Measurements from ENCODE around the gene VCAN. TPM values are rescaled to one million over a fixed set of nuclear protein-coding genes. Genes with fewer than 3 reads are reported as not detected.
A peak's percentile ranks its signal among the peaks of the same experiment; 100 is the strongest.

The VCAN gene
- polyA plus RNA-seq, 2 of the 4 experiments (the other 2 are of a cell fraction), result 26.0 to 42.0 TPM

DNA sequence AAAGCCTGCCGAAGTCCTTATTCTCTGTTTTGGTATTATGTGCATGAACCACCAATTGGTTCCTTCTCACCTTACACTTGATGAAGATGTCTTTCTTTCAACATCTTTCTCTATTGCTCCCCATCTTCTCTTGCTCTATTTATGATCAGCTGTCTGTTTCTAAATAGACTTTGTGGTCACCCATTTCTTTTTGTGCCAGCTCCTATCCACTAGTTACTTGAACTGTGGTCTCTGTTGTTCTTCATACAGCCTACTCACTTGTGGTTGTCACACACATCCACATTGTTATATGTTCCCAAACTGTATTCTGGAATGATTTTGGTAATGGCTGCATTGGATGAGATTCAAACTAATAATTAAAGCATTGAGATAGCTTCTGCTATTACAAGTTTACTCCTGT, 11.4 kb downstream of the VCAN start:
- Histone ChIP-seq H3K4me3 (no peak overlapping the region), H3K4me1 (0 out of 3 replicates have a peak, but pooled peaks cover 4% of the 10 kb centered on the region), H3K4me2 (no peak overlapping the region), H3K27ac (no peak overlapping the region), H3K9me3 (no peaks in the 10 kb centered on the region)
- no peak for TF ChIP-seq CBX8 (IDR thresholded peaks at IDR 0.05)
- DNase-seq (ENCODE audit: low read depth in 1 of 2, low spot score in 1 of 2), result no peak
- ChIA-PET POLR2A (no interaction called here), CTCF (interaction anchor here (1.2 kb wide), 1 partner anchor 10 kb away, joined by 3 read pairs; no protein-coding TSS in a partner anchor)
- 21% methylated on average over 1 of the region's 1 CpG for WGBS (ENCODE audit: missing lambda C conversion rate)
- no peak for ATAC-seq
- FAIRE-seq, result no peak

GRCh38 chr5:83484294-83484693, 12.8 kb downstream of the VCAN start:
- Histone ChIP-seq H3K4me2 (no peak overlapping the region), H3K4me3 (no peak overlapping the region), H3K4me1 (peaks cover 15% of the 10 kb centered on the region; the same call in 2 of the 3 replicates), H3K27ac (no peak overlapping the region), H3K9me3 (no peaks in the 10 kb centered on the region)
- TF ChIP-seq, protein P1, sequence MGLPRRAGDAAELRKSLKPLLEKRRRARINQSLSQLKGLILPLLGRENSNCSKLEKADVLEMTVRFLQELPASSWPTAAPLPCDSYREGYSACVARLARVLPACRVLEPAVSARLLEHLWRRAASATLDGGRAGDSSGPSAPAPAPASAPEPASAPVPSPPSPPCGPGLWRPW (IDR thresholded peaks at IDR 0.05), result no peak
- TF ChIP-seq FOSL2 (IDR thresholded peaks at IDR 0.05) (no peak), FOSL2 (CRISPR knock-in tag; IDR thresholded peaks at IDR 0.05) (0 out of 2 replicates have a peak, but pooled peaks have one; percentile 14)
- ChIA-PET CTCF (no interaction called here), POLR2A (no interaction called here)
- DNase-seq (ENCODE audit: low read depth in 1 of 2, low spot score in 1 of 2) (no peak), FAIRE-seq (no peak), ATAC-seq (no peak)
- 17% methylated on average over 2 of the region's 2 CpGs for whole genome bisulfite sequencing (ENCODE audit: missing lambda C conversion rate)

DNA sequence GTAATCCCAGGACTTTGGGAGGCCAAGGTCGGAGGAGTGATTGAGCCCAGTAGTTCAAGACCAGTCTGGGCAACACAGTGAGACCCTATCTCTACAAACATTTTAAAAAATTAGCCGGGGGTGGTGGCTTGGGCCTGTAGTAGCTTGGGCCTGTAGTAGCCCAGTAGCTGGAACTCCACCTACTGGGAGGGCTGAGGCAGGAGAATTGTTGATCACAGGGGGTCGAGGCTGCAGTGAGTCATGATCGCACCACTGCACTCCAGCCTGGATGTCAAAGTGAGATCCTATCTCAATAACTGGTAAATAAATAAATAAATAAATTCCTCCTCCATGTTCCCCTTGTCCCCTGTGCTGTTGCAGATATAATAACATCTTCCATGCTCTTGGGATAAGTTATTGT, 14.3 kb downstream of the VCAN start:
- CTCF ChIA-PET, result no interaction called here
- H3K4me1 ChIP-seq, result peaks cover 15% of the 10 kb centered on the region; the same call in 2 of the 3 replicates
- no peak for TF ChIP-seq EHMT2 (IDR thresholded peaks at IDR 0.05; ENCODE audit: low read depth)
- no peak for TF ChIP-seq EP300 (IDR thresholded peaks at IDR 0.05)
- no peak for DNase-seq (ENCODE audit: low read depth in 1 of 2, low spot score in 1 of 2)
- no peak overlapping the region for H3K27ac ChIP-seq
- H3K4me3 ChIP-seq, result no peak overlapping the region
- POLR2A ChIA-PET, result no interaction called here
- H3K9me3 ChIP-seq, result no peaks in the 10 kb centered on the region
- no peak overlapping the region for H3K4me2 ChIP-seq
- ATAC-seq, result no peak
- 33% methylated on average over 4 of the region's 4 CpGs for WGBS (ENCODE audit: missing lambda C conversion rate)
- no peak for FAIRE-seq

DNA sequence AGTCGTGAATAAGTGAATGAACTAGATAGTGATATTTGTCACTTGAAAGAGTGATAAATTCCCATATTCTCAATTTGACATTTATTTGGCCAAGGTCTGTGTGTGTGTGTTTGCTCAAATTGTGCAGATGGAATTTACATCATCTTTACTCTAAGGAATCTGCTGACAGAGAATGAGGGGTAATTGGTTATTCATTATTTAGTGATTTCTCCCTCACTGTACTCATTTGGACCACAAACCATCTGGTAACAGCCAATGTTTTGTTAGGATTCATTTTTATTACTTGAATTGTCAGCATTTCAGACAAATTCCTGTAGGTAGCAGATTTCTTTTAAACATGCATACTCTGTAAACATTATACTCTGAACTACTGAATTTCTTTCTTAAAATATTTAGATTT, 15.6 kb downstream of the VCAN start:
- FAIRE-seq (no peak), ATAC-seq (no peak), DNase-seq (ENCODE audit: low read depth in 1 of 2, low spot score in 1 of 2) (no peak)
- no peaks in the 10 kb centered on the region for H3K9me3 ChIP-seq
- H3K27ac ChIP-seq, result no peak overlapping the region
- no peak overlapping the region for H3K4me3 ChIP-seq
- POLR2A ChIA-PET, result no interaction called here
- H3K4me2 ChIP-seq, result 0 out of 3 replicates have a peak overlapping the region, but pooled peaks have one; percentile 17
- CTCF ChIA-PET, result no interaction called here
- TF ChIP-seq SMC3 (IDR thresholded peaks at IDR 0.05) (no peak), ZFP36 (IDR thresholded peaks at IDR 0.05; ENCODE audit: borderline replicate concordance, partially characterized antibody) (no peak), FOSL2 (IDR thresholded peaks at IDR 0.05) (no peak), FOSL2 (CRISPR knock-in tag; IDR thresholded peaks at IDR 0.05) (no peak), HOXB5 (CRISPR knock-in tag; IDR thresholded peaks at IDR 0.05) (no peak), PBX3 (IDR thresholded peaks at IDR 0.05) (no peak), HOXB13 (CRISPR knock-in tag; IDR thresholded peaks at IDR 0.05; ENCODE audit: low read depth) (no peak), FOSB (CRISPR knock-in tag; IDR thresholded peaks at IDR 0.05) (no peak), CHD2 (IDR thresholded peaks at IDR 0.05; ENCODE audit: low read length, partially characterized antibody) (no peak), JUN (IDR thresholded peaks at IDR 0.05) (no peak), MYC (IDR thresholded peaks at IDR 0.05; ENCODE audit: borderline replicate concordance, low read length) (no peak), HDAC2 (IDR thresholded peaks at IDR 0.05) (no peak), E2F6 (IDR thresholded peaks at IDR 0.05; ENCODE audit: borderline replicate concordance, low read depth) (no peak), CBX8 (IDR thresholded peaks at IDR 0.05) (no peak), JUNB (IDR thresholded peaks at IDR 0.05) (no peak), MAZ (IDR thresholded peaks at IDR 0.05; ENCODE audit: borderline replicate concordance, low read depth, low read length) (no peak), CHD4 (IDR thresholded peaks at IDR 0.05; ENCODE audit: borderline replicate concordance) (no peak), HOXA7 (CRISPR knock-in tag; IDR thresholded peaks at IDR 0.05) (no peak), TFCP2L1 (CRISPR knock-in tag; IDR thresholded peaks at IDR 0.05) (no peak)
- TF ChIP-seq, protein P2, sequence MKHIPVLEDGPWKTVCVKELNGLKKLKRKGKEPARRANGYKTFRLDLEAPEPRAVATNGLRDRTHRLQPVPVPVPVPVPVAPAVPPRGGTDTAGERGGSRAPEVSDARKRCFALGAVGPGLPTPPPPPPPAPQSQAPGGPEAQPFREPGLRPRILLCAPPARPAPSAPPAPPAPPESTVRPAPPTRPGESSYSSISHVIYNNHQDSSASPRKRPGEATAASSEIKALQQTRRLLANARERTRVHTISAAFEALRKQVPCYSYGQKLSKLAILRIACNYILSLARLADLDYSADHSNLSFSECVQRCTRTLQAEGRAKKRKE (CRISPR knock-in tag; IDR thresholded peaks at IDR 0.05; ENCODE audit: low read depth), result no peak
- H3K4me1 ChIP-seq, result peaks cover 18% of the 10 kb centered on the region
- 21% methylated on average over 1 of the region's 1 CpG for WGBS (ENCODE audit: missing lambda C conversion rate)
